H9 (cell line): Measurements from ENCODE around the gene OAS1. TPM values are rescaled to one million over a fixed set of nuclear protein-coding genes. Genes with fewer than 3 reads are reported as not detected.

ENCODE experiments used
- DNase-seq: peaks from one replicate; pipeline ENCODE4 v3.0.0-alpha.2; 2017
- H2AFZ ChIP-seq: one replicate; pipeline ENCODE4 v1.6.1; 2013; ENCODE audit warnings: mild to moderate bottlenecking, low read length, control low read depth, moderate library complexity
- H2AK5ac ChIP-seq: 2 replicates; pipeline ENCODE4 v1.6.1; 2013; ENCODE audit warnings: low read length, control low read depth, mixed read lengths; ENCODE audit not compliant: insufficient read length
- H2BK120ac ChIP-seq: one replicate; pipeline ENCODE4 v1.6.1; 2013; ENCODE audit warnings: low read depth, mild to moderate bottlenecking, low read length, control low read depth, inconsistent platforms; ENCODE audit not compliant: poor library complexity, severe bottlenecking
- H2BK12ac ChIP-seq: 2 replicates; pipeline ENCODE4 v1.6.1; 2013; ENCODE audit warnings: low read length, control low read depth, mixed read lengths, low read depth; ENCODE audit not compliant: insufficient read length
- H2BK15ac ChIP-seq: 2 replicates; pipeline ENCODE4 v1.6.1; 2013; ENCODE audit warnings: low read depth, low read length, control low read depth
- H2BK20ac ChIP-seq: one replicate; pipeline ENCODE4 v1.6.1; 2013; ENCODE audit warnings: low read depth, mild to moderate bottlenecking, low read length, control low read depth, inconsistent platforms; ENCODE audit not compliant: poor library complexity, severe bottlenecking
- H2BK5ac ChIP-seq: 2 replicates; pipeline ENCODE4 v1.6.1; 2013; ENCODE audit warnings: low read length, control low read depth, mixed read lengths; ENCODE audit not compliant: insufficient read length
- H3K14ac ChIP-seq: 2 replicates; pipeline ENCODE4 v1.6.1; 2013; ENCODE audit warnings: low read length, control low read depth; ENCODE audit not compliant: insufficient read depth
- H3K18ac ChIP-seq: 2 replicates; pipeline ENCODE4 v1.6.1; 2013; ENCODE audit warnings: low read depth, mild to moderate bottlenecking, mixed read lengths, low read length, control low read depth; ENCODE audit not compliant: insufficient read length
- H3K23ac ChIP-seq: 2 replicates; pipeline ENCODE4 v1.6.1; 2013; ENCODE audit warnings: low read length, control low read depth, mixed read lengths, low read depth; ENCODE audit not compliant: insufficient read length
- H3K23me2 ChIP-seq: 2 replicates; pipeline ENCODE4 v1.6.1; 2013; ENCODE audit warnings: low read depth, mild to moderate bottlenecking, mixed read lengths, low read length, control low read depth; ENCODE audit not compliant: insufficient read length, poor library complexity, severe bottlenecking
- H3K27ac ChIP-seq: 2 replicates; pipeline ENCODE4 v1.5.1; 2013; ENCODE audit warnings: low read length, control low read depth, mixed read lengths, low read depth; ENCODE audit not compliant: insufficient read length
- H3K27me3 ChIP-seq: 2 replicates; pipeline ENCODE4 v1.6.1; 2013; ENCODE audit warnings: low read length, control low read depth, inconsistent platforms; ENCODE audit not compliant: insufficient read depth
- H3K4ac ChIP-seq: 2 replicates; pipeline ENCODE4 v1.6.1; 2013; ENCODE audit warnings: low read depth, mild to moderate bottlenecking, control low read depth, inconsistent platforms, low read length, moderate library complexity
- H3K4me1 ChIP-seq: 2 replicates; pipeline ENCODE4 v1.6.1; 2013; ENCODE audit warnings: low read length, control low read depth, inconsistent platforms; ENCODE audit not compliant: insufficient read depth
- H3K4me2 ChIP-seq: 2 replicates; pipeline ENCODE4 v1.6.1; 2013; ENCODE audit warnings: low read length, control low read depth, mixed read lengths; ENCODE audit not compliant: insufficient read length, insufficient read depth
- H3K56ac ChIP-seq: 2 replicates; pipeline ENCODE4 v1.6.1; 2013; ENCODE audit warnings: low read depth, mild to moderate bottlenecking, mixed read lengths, low read length, control low read depth; ENCODE audit not compliant: insufficient read length
- H3K79me1 ChIP-seq: 2 replicates; pipeline ENCODE4 v1.6.1; 2013; ENCODE audit warnings: low read depth, mild to moderate bottlenecking, moderate library complexity, low read length, control low read depth, inconsistent platforms; ENCODE audit not compliant: insufficient read depth, poor library complexity, severe bottlenecking
- H3K79me2 ChIP-seq: 2 replicates; pipeline ENCODE4 v1.6.1; 2013; ENCODE audit warnings: low read length, control low read depth, inconsistent platforms; ENCODE audit not compliant: insufficient read depth
- H3K9ac ChIP-seq: 2 replicates; pipeline ENCODE4 v1.6.1; 2013; ENCODE audit warnings: low read length, control low read depth, mixed read lengths; ENCODE audit not compliant: insufficient read length; ENCODE audit errors: extremely low read depth
- H3K9me3 ChIP-seq: one replicate; pipeline ENCODE4 v1.6.1; 2013; ENCODE audit warnings: low read depth, low read length, inconsistent platforms; ENCODE audit not compliant: control insufficient read depth
- H3T11ph ChIP-seq: one replicate; pipeline ENCODE4 v1.6.1; 2013; ENCODE audit warnings: mild to moderate bottlenecking, low read length, control low read depth, inconsistent platforms
- H4K20me1 ChIP-seq: one replicate; pipeline ENCODE4 v1.6.1; 2013; ENCODE audit not compliant: control insufficient read depth, insufficient read length, insufficient read depth
- H4K5ac ChIP-seq: 2 replicates; pipeline ENCODE4 v1.6.1; 2013; ENCODE audit warnings: low read depth, mild to moderate bottlenecking, mixed read lengths, low read length, control low read depth; ENCODE audit not compliant: insufficient read length
- H4K8ac ChIP-seq: replicated peaks from 2 replicates; pipeline ENCODE4 v1.6.1; 2013; ENCODE audit warnings: low read length, control low read depth, mixed read lengths, low read depth; ENCODE audit not compliant: insufficient read length
- H4K91ac ChIP-seq: 2 replicates; pipeline ENCODE4 v1.6.1; 2013; ENCODE audit warnings: low read depth, mild to moderate bottlenecking, moderate library complexity, mixed read lengths, low read length, control low read depth; ENCODE audit not compliant: insufficient read length
- H3K27ac Mint-ChIP-seq, 3 experiments: 2 replicates in 2 of 3; 3 replicates in 1 of 3; pipeline ENCODE4 v1.8.0; 2020 to 2021; ENCODE audit warnings: mixed read lengths in 3 of 3, mild to moderate bottlenecking in 1 of 3, moderate library complexity in 1 of 3
- H3K27me3 Mint-ChIP-seq: 2 replicates; pipeline ENCODE4 v1.8.0; 2021; ENCODE audit warnings: low read depth, mild to moderate bottlenecking, moderate library complexity, mixed read lengths
- H3K36me3 Mint-ChIP-seq, 3 experiments: 2 replicates in 2 of 3; 3 replicates in 1 of 3; pipeline ENCODE4 v1.8.0; 2020 to 2021; ENCODE audit warnings: low read depth in 3 of 3, mixed read lengths in 3 of 3; ENCODE audit not compliant: insufficient read depth in 1 of 3
- H3K4me1 Mint-ChIP-seq, 2 experiments: 2 replicates each; pipeline ENCODE4 v1.8.0; 2020; ENCODE audit warnings: mixed read lengths in 2 of 2
- H3K4me3 Mint-ChIP-seq, 2 experiments: 2 replicates in 1 of 2; 3 replicates in 1 of 2; pipeline ENCODE4 v1.8.0; 2020 to 2021; ENCODE audit warnings: mild to moderate bottlenecking in 2 of 2, mixed read lengths in 2 of 2, moderate library complexity in 1 of 2
- H3K9me3 Mint-ChIP-seq, 2 experiments: 2 replicates in 1 of 2; 3 replicates in 1 of 2; pipeline ENCODE4 v1.8.0; 2020; ENCODE audit warnings: mild to moderate bottlenecking in 2 of 2, mixed read lengths in 2 of 2, moderate library complexity in 1 of 2
- WGBS: extraction: QIAGEN DNeasy Blood & Tissue Kit; methylation state at CpG from one replicate; pipeline ENCODE4 v1.1.7; 2013; ENCODE audit warnings: missing lambda C conversion rate, low lambda C conversion rate, mixed read lengths; ENCODE audit not compliant: insufficient read length; ENCODE audit errors: extremely low coverage; 5-methylcytosine and 5-hydroxymethylcytosine counted together
- total RNA-seq: library from RNA; stranded (reverse); gene quantifications from 2 replicates; pipeline ENCODE4 v1.2.1, GENCODE V29; 2021
- TF ChIP-seq, protein P1 (sequence below): fragments of 200-600 bp; sonication (generic); conservative IDR thresholded peaks from 3 replicates; pipeline ENCODE4 v1.8.0; 2021; ENCODE audit warnings: antibody characterized with exemption, mild to moderate bottlenecking

OAS1 gene
- total RNA-seq, 1 experiment from 2014 or later: not detected

DNA sequence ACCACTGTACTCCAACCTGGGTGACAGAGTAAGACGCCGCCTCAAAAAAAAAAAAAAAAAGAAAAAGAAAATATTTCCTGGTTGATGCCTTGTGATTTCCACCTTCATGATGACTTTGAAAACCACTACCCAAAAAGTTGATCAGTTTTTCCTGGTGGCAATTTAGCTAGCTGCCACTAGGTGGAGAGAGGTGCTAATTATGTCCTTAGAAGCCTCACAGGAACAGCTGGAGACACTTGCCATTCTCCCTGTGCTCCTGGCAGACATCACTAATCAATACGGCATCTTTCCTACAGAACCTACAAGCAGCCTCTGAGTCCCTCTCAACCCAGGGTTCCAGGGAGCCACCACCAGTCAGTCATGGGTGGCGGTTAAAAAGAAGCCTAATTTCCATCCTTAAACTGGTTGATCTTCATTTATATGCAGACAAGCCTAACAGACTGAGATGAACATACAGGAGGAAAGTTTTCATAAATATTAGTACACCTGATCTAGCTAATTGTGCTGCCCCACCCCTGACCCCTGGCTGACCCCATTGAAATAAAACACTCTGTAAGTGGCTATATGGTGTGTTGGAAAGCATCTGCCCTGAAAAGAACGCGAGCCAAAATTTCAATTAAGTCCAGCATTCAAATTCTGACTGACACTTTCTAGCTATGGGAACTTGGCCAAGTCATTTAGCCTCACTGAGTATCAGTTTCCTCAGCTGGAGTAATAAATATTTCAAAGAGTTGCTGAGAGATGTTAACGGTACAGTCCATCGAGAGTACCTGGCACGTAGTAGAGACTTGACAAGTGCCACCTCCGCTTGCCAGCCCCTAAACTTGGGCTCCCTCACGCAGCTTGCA lies 6.2 kb upstream of the OAS1 start:
- Histone ChIP-seq H3K4me2 (no peak overlapping the region), H3K27me3 (no peaks in the 10 kb centered on the region), H4K91ac (no peak overlapping the region), H3K23ac (no peak overlapping the region), H2AK5ac (no peak overlapping the region), H3T11ph (no peak overlapping the region), H2BK15ac (no peak overlapping the region), H3K18ac (no peak overlapping the region), H3K14ac (no peak overlapping the region), H2AFZ (no peak overlapping the region), H3K4ac (no peak overlapping the region), H3K9me3 (no peaks in the 10 kb centered on the region), H3K79me2 (no peaks in the 10 kb centered on the region), H4K8ac (no peak overlapping the region), H2BK20ac (no peak overlapping the region), H3K27ac (no peak overlapping the region), H4K20me1 (no peaks in the 10 kb centered on the region), H3K23me2 (no peaks in the 10 kb centered on the region), H3K4me1 (no peaks in the 10 kb centered on the region), H2BK5ac (no peak overlapping the region), H2BK12ac (no peak overlapping the region), H4K5ac (no peak overlapping the region), H3K9ac (no peak overlapping the region), H2BK120ac (no peak overlapping the region), H3K79me1 (no peaks in the 10 kb centered on the region), H3K56ac (no peak overlapping the region)
- Mint-ChIP-seq H3K27me3 (peaks cover 18% of the 10 kb centered on the region), H3K36me3 (peaks cover 0 to 12% (median 6%) of the 10 kb centered on the region in 3 experiments; a peak in 5 of 7 replicates), H3K4me1 (no peaks in the 10 kb centered on the region), H3K27ac (no peak overlapping the region), H3K9me3 (peaks cover 17 to 23% of the 10 kb centered on the region in 2 experiments), H3K4me3 (no peak overlapping the region)
- peak; percentile 74 for DNase-seq
- TF ChIP-seq, protein P1, sequence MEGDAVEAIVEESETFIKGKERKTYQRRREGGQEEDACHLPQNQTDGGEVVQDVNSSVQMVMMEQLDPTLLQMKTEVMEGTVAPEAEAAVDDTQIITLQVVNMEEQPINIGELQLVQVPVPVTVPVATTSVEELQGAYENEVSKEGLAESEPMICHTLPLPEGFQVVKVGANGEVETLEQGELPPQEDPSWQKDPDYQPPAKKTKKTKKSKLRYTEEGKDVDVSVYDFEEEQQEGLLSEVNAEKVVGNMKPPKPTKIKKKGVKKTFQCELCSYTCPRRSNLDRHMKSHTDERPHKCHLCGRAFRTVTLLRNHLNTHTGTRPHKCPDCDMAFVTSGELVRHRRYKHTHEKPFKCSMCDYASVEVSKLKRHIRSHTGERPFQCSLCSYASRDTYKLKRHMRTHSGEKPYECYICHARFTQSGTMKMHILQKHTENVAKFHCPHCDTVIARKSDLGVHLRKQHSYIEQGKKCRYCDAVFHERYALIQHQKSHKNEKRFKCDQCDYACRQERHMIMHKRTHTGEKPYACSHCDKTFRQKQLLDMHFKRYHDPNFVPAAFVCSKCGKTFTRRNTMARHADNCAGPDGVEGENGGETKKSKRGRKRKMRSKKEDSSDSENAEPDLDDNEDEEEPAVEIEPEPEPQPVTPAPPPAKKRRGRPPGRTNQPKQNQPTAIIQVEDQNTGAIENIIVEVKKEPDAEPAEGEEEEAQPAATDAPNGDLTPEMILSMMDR: peak; percentile 76
- no CpG with 5 or more reads among the region's 11 CpGs for WGBS
